K562 (cell line): ENCODE data around the gene XRRA1. TPM values are rescaled to one million over a fixed set of nuclear protein-coding genes. Genes with fewer than 3 reads are reported as not detected.

Experiments used
- ATAC-seq: fragments of 200-7000 bp; cut with Tn5 transposase; 3 replicates; pipeline ENCODE4 v1.9.1; 2020; ENCODE audit warnings: moderate library complexity
- BruUV-seq: library from RNA; stranded (reverse); fragments of 400-500 nt; replicated peaks from 2 replicates; lab custom pipeline; 2021; lab: Mats Ljungman, UMichigan
- CTCF ChIA-PET: fragments of 300-600 bp; formaldehyde crosslinking; extraction: SDS; loops from one replicate; lab custom pipeline; 2021; ENCODE audit warnings: low intra/inter-chr PET ratio; lab: Yijun Ruan, JAX
- POLR2A ChIA-PET: fragments of 300-600, 350-650 bp; sonication (Branson Sonifier 250); formaldehyde crosslinking; extraction: SDS; loops from one replicate; lab custom pipeline; 2021; ENCODE audit warnings: antibody characterized with exemption, inconsistent platforms; lab: Yijun Ruan, JAX
- DNase-seq, 4 experiments: peaks; one replicate each; pipeline versions ENCODE4 v3.0.0 to v3.0.0-alpha.2; 2011 to 2018; ENCODE audit warnings: low spot score in 3 of 4, mixed read lengths in 3 of 4; ENCODE audit errors: extremely low read depth in 1 of 4
- FAIRE-seq: peaks from 2 replicates; lab custom pipeline; 2011; peaks lifted over from hg19 to GRCh38; lab: Jason Lieb, UNC
- H2AFZ ChIP-seq: 2 replicates; pipeline ENCODE4 v1.6.0; 2011; ENCODE audit warnings: low read depth, low read length, control low read depth, inconsistent platforms
- H3K27ac ChIP-seq: fragments of 200-600 bp; 3 replicates; pipeline ENCODE4 v1.8.0; 2011; ENCODE audit warnings: low read depth, mild to moderate bottlenecking, control low read depth, inconsistent platforms, low read length, moderate library complexity, mixed read lengths; ENCODE audit errors: extremely low read depth
- H3K27me3 ChIP-seq, 2 experiments: fragments of 300-600 bp in 1 of 2; 2 replicates in 1 of 2; 3 replicates in 1 of 2; pipeline versions ENCODE4 v1.6.0 to v1.8.0; 2011; ENCODE audit warnings: inconsistent platforms in 2 of 2, low read length in 2 of 2, mild to moderate bottlenecking in 1 of 2, mixed read lengths in 1 of 2, moderate library complexity in 1 of 2; ENCODE audit not compliant: control insufficient read depth in 2 of 2, insufficient read depth in 2 of 2
- H3K36me3 ChIP-seq: fragments of 300-600 bp; 3 replicates; pipeline ENCODE4 v1.8.0; 2011; ENCODE audit warnings: mild to moderate bottlenecking, low read length, inconsistent platforms; ENCODE audit not compliant: control insufficient read depth, insufficient read depth
- H3K4me1 ChIP-seq, 2 experiments: fragments of 200-600 bp in 1 of 2; replicated peaks in 1 of 2; 2 replicates in 1 of 2; 3 replicates in 1 of 2; pipeline versions ENCODE4 v1.5.1 to v1.8.0; 2011; ENCODE audit warnings: inconsistent platforms in 2 of 2, low read length in 2 of 2, mild to moderate bottlenecking in 1 of 2, mixed read lengths in 1 of 2, moderate library complexity in 1 of 2; ENCODE audit not compliant: control insufficient read depth in 2 of 2, insufficient read depth in 2 of 2
- H3K4me2 ChIP-seq: 2 replicates; pipeline ENCODE4 v1.6.1; 2011; ENCODE audit warnings: low read length, control low read depth, inconsistent platforms, mixed read lengths; ENCODE audit not compliant: insufficient read depth
- H3K4me3 ChIP-seq: fragments of 200-600 bp; sonication (generic), shearing (Covaris generic); 2 replicates; pipeline ENCODE4 v1.5.1; 2016; ENCODE audit warnings: control low read depth, inconsistent platforms
- H3K79me2 ChIP-seq: fragments of 200-600 bp; 3 replicates; pipeline ENCODE4 v1.8.0; 2011; ENCODE audit warnings: low read length, inconsistent platforms; ENCODE audit not compliant: control insufficient read depth, insufficient read depth
- H3K9ac ChIP-seq, 2 experiments: 2 replicates each; pipeline versions ENCODE4 v1.6.0 to v1.6.1; 2011; ENCODE audit warnings: low read depth in 2 of 2, low read length in 2 of 2, control low read depth in 1 of 2, inconsistent platforms in 1 of 2, mild to moderate bottlenecking in 1 of 2, mixed read lengths in 1 of 2; ENCODE audit not compliant: insufficient read depth in 1 of 2
- H3K9me1 ChIP-seq: one replicate; pipeline ENCODE4 v1.6.0; 2011; ENCODE audit warnings: inconsistent platforms, mild to moderate bottlenecking, low read length, moderate library complexity; ENCODE audit not compliant: control insufficient read depth, insufficient read depth
- H3K9me3 ChIP-seq: replicated peaks from 2 replicates; pipeline ENCODE4 v1.5.1; 2011; ENCODE audit warnings: low read depth, low read length, inconsistent platforms; ENCODE audit not compliant: control insufficient read depth, insufficient read depth
- H4K20me1 ChIP-seq: replicated peaks from 2 replicates; pipeline ENCODE4 v1.6.1; 2011; ENCODE audit warnings: low read length, inconsistent platforms, mixed read lengths; ENCODE audit not compliant: control insufficient read depth, insufficient read depth
- ARHGAP35 ChIP-seq: fragments of 450-650 bp; IDR thresholded peaks from 2 replicates; pipeline ENCODE4 v1.6.1; 2018; ENCODE audit not compliant: partially characterized antibody
- C11orf30 ChIP-seq: fragments of 450-650 bp; IDR thresholded peaks from 2 replicates; pipeline ENCODE4 v1.6.1; 2016; ENCODE audit warnings: low read depth, mild to moderate bottlenecking
- CAMTA2 ChIP-seq: fragments of 250-450 bp; sonication (Bioruptor Pico); conservative IDR thresholded peaks from 2 replicates; pipeline ENCODE4 v1.5.1; 2022
- ERF ChIP-seq: fragments of 450-650 bp; formaldehyde crosslinking; IDR thresholded peaks from 2 replicates; pipeline ENCODE4 v1.4.0; 2020; ENCODE audit warnings: mild to moderate bottlenecking, mixed read lengths
- HCFC1 ChIP-seq: IDR thresholded peaks from 2 replicates; pipeline ENCODE4 v1.6.1; 2012; ENCODE audit warnings: low read depth, low read length, improper control_type of control experiment
- JUNB ChIP-seq: fragments of 450-650 bp; formaldehyde crosslinking; conservative IDR thresholded peaks from 2 replicates; pipeline ENCODE4 v1.4.0; 2020; ENCODE audit warnings: mild to moderate bottlenecking
- MAFF ChIP-seq: IDR thresholded peaks from 2 replicates; pipeline ENCODE4 v1.6.1; 2012; ENCODE audit warnings: low read length, improper control_type of control experiment
- MYC ChIP-seq, 2 experiments: fragments of 250-450 bp in 1 of 2; sonication (Bioruptor Pico) in 1 of 2; IDR thresholded peaks; 2 replicates each; pipeline versions ENCODE4 v1.5.1 to v1.6.1; 2012 to 2021; ENCODE audit warnings: low read depth in 2 of 2, borderline replicate concordance in 1 of 2, improper control_type of control experiment in 1 of 2, low read length in 1 of 2, mild to moderate bottlenecking in 1 of 2, moderate library complexity in 1 of 2
- PHF20 ChIP-seq: fragments of 450-650 bp; IDR thresholded peaks from 2 replicates; pipeline ENCODE4 v1.6.1; 2018; ENCODE audit not compliant: partially characterized antibody
- POLR2G ChIP-seq: fragments of 200-400 bp; formaldehyde crosslinking; IDR thresholded peaks from 2 replicates; pipeline ENCODE4 v1.6.1; 2017; ENCODE audit warnings: low read depth, mild to moderate bottlenecking, antibody characterized with exemption, low read length, moderate library complexity
- RAD21 ChIP-seq, 2 experiments: fragments of 250-450 bp in 1 of 2; fragments of 450-650 bp in 1 of 2; sonication (Bioruptor Pico) in 1 of 2; formaldehyde crosslinking in 1 of 2; IDR thresholded peaks in 1 of 2; conservative IDR thresholded peaks in 1 of 2; 2 replicates each; pipeline versions ENCODE4 v1.4.0 to v1.8.0; 2020 to 2022; ENCODE audit warnings: mild to moderate bottlenecking in 2 of 2, moderate library complexity in 1 of 2
- RFX5 ChIP-seq: IDR thresholded peaks from 2 replicates; pipeline ENCODE4 v1.6.1; 2011; ENCODE audit warnings: low read depth, mild to moderate bottlenecking, improper control_type of control experiment, low read length
- SETDB1 ChIP-seq: IDR thresholded peaks from one replicate; pipeline ENCODE4 v1.6.1; 2012; ENCODE audit warnings: low read length, control low read depth, inconsistent platforms
- SIX5 ChIP-seq, 2 experiments: IDR thresholded peaks; 2 replicates each; pipeline ENCODE4 v1.6.1; 2011; ENCODE audit warnings: low read length in 2 of 2, borderline replicate concordance in 1 of 2, low read depth in 1 of 2, mild to moderate bottlenecking in 1 of 2, moderate library complexity in 1 of 2; ENCODE audit not compliant: insufficient read depth in 1 of 2
- STAT6 ChIP-seq: sonication (generic); formaldehyde crosslinking; IDR thresholded peaks from 2 replicates; pipeline ENCODE4 v1.8.1; 2023; ENCODE audit warnings: mild to moderate bottlenecking, missing genetic modification reagents
- TAF1 ChIP-seq: IDR thresholded peaks from 2 replicates; pipeline ENCODE4 v1.6.1; 2011; ENCODE audit warnings: mild to moderate bottlenecking, low read length, moderate library complexity; ENCODE audit not compliant: insufficient read depth, control insufficient read depth, severe bottlenecking; ENCODE audit errors: extremely low read depth
- ZNF3 ChIP-seq: fragments of 250-450 bp; sonication (Bioruptor Pico); IDR thresholded peaks from 2 replicates; pipeline ENCODE4 v1.5.0; 2021; ENCODE audit warnings: mild to moderate bottlenecking, moderate library complexity
- WGBS: fragments of 100-300 bp; shearing (Covaris generic); methylation state at CpG from one replicate; pipeline ENCODE4 v1.1.6; 2016; ENCODE audit warnings: low coverage, mixed read lengths; ENCODE audit not compliant: insufficient coverage; ENCODE audit errors: missing lambda C conversion rate; 5-methylcytosine and 5-hydroxymethylcytosine counted together
- in situ Hi-C: fragments of 300-500 bp; cut with MboI; formaldehyde crosslinking; loops from 4 replicates; pipeline ENCODE4 v1.15.0; 2018; ENCODE audit warnings: inconsistent platforms, mixed read lengths
- intact Hi-C: fragments of 100-400 bp; cut with micrococcal nuclease; formaldehyde crosslinking; loops from 2 replicates; pipeline ENCODE4 v1.14.2; 2022
- polyA plus RNA-seq, 8 experiments: library from polyadenylated mRNA; depleted of rRNA in 4 of 8; stranded (reverse) in 5 of 8; unstranded in 3 of 8; fragments of >200 nt; fragmentation: Nextera tagmentation in 2 of 8; fragmentation: Illumina TruSeq in 1 of 8; extraction: Ambion mirVana in 2 of 8; extraction: Trizol in 1 of 8; gene quantifications; 2 replicates each; pipeline versions ENCODE4 v1.2.1 to v1.2.3, GENCODE V29; 2011 to 2014; ENCODE audit warnings: inconsistent platforms in 1 of 8, missing spikeins in 1 of 8
- total RNA-seq, 7 experiments: library from RNA; depleted of rRNA in 6 of 7; stranded (reverse); fragments of >200 nt in 6 of 7; fragmentation: Illumina TruSeq in 2 of 7; extraction: Trizol in 2 of 7; gene quantifications; 2 replicates each; pipeline versions ENCODE4 v1.2.1 to v1.2.3, GENCODE V29; 2011 to 2021; ENCODE audit warnings: low replicate concordance in 1 of 7
- TF ChIP-seq, protein P1 (sequence below): fragments of 250-450 bp; sonication (Bioruptor Pico); IDR thresholded peaks from 2 replicates; pipeline ENCODE4 v1.4.0; 2020; ENCODE audit warnings: borderline replicate concordance

The XRRA1 gene
- total and polyA plus RNA-seq, 9 of the 15 experiments (the other 6 are each of a cell fraction or from before 2014, with no cell fraction given), result 5.0 to 22.5 (median 16.0) TPM

GRCh38 chr11:74957937-74958629, 9.2 kb upstream of the XRRA1 start:
- H3K79me2 ChIP-seq, result peaks cover 99% of the 10 kb centered on the region
- ChIA-PET POLR2A (interaction anchor here (0.9 to 2.8 kb wide), 2 partner anchors 9 to 13 kb away, joined by 5 to 7 read pairs; partner anchors contain the start of genes SPCS2 and XRRA1), CTCF (interaction anchor here (0.5 kb wide), 1 partner anchor 284 kb away, joined by 3 read pairs; no protein-coding TSS in a partner anchor)
- DNase-seq, result no peak
- no peaks in the 10 kb centered on the region for H3K9me3 ChIP-seq
- in situ Hi-C loops (no loop called here), intact Hi-C loops (no loop called here)
- BruUV-seq, result no TSS peak
- peak; percentile 44; the same call in 2 of the 3 replicates for ATAC-seq
- peaks cover 79% of the 10 kb centered on the region for H3K36me3 ChIP-seq
- no peaks in the 10 kb centered on the region for H3K27me3 ChIP-seq
- no peak for FAIRE-seq
- H3K4me3 ChIP-seq, result no peak overlapping the region
- H3K9ac ChIP-seq, result no peak overlapping the region
- no peaks in the 10 kb centered on the region for H3K9me1 ChIP-seq
- H3K4me1 ChIP-seq, result peaks cover 5 to 34% of the 10 kb centered on the region in 2 experiments; a peak in 3 of 5 replicates
- H2AFZ ChIP-seq, result no peak overlapping the region
- H4K20me1 ChIP-seq, result peaks cover 46% of the 10 kb centered on the region
- H3K27ac ChIP-seq, result no peak overlapping the region
- 79% methylated on average over 1 of the region's 1 CpG for WGBS
- no peak overlapping the region for H3K4me2 ChIP-seq
- TF ChIP-seq JUNB (CRISPR knock-in tag) (no peak), RFX5 (no peak), TAF1 (no peak), MYC (IDR thresholded peaks at IDR 0.05; ENCODE audit: low read depth, low read length) (no peak), MYC (CRISPR knock-in tag; IDR thresholded peaks at IDR 0.05; ENCODE audit: borderline replicate concordance, low read depth) (no peak), HCFC1 (no peak), C11orf30 (peak; percentile 88), STAT6 (CRISPR knock-in tag) (no peak), PHF20 (no peak), MAFF (peak; percentile 80), CAMTA2 (CRISPR knock-in tag) (no peak), SIX5 (IDR thresholded peaks at IDR 0.05; ENCODE audit: borderline replicate concordance in 1 of 2, insufficient read depth in 1 of 2, low read depth in 1 of 2, low read length in 2 of 2) (no peak), SETDB1 (no peak), POLR2G (no peak), RAD21 (CRISPR knock-in tag; conservative IDR thresholded peaks at IDR 0.05 in 1 of 2, IDR thresholded peaks at IDR 0.05 in 1 of 2) (no peak), ZNF3 (CRISPR knock-in tag) (no peak), ERF (CRISPR knock-in tag) (no peak), ARHGAP35 (no peak)
- TF ChIP-seq, protein P1, sequence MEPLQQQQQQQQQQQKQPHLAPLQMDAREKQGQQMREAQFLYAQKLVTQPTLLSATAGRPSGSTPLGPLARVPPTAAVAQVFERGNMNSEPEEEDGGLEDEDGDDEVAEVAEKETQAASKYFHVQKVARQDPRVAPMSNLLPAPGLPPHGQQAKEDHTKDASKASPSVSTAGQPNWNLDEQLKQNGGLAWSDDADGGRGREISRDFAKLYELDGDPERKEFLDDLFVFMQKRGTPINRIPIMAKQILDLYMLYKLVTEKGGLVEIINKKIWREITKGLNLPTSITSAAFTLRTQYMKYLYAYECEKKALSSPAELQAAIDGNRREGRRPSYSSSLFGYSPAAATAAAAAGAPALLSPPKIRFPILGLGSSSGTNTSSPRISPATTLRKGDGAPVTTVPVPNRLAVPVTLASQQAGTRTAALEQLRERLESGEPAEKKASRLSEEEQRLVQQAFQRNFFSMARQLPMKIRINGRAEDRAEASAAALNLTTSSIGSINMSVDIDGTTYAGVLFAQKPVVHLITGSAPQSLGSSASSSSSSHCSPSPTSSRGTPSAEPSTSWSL (CRISPR knock-in tag), result no peak
